HEK293 (cell line): ENCODE data around the gene FKBP8.

ENCODE experiments used
- CTCF ChIA-PET: fragments of 350-600 bp; formaldehyde crosslinking; extraction: SDS; loops from one replicate; lab custom pipeline; 2021; ENCODE audit warnings: antibody characterized with exemption; lab: Yijun Ruan, JAX
- POLR2A ChIA-PET: fragments of 300-600 bp; formaldehyde crosslinking; extraction: SDS; loops from one replicate; lab custom pipeline; 2020; ENCODE audit warnings: antibody characterized with exemption, inconsistent platforms; lab: Yijun Ruan, JAX
- H3K27ac ChIP-seq: fragments of 200-500 bp; sonication (Bioruptor generic); 2 replicates; pipeline ENCODE4 v1.5.1; 2014; ENCODE audit warnings: low read depth, low read length, control low read depth, inconsistent platforms; ENCODE audit errors: extremely low read depth
- H3K36me3 ChIP-seq, 2 experiments: fragments of 200-500 bp in 1 of 2; sonication (Bioruptor generic) in 1 of 2; 1 replicate in 1 of 2; 2 replicates in 1 of 2; pipeline ENCODE4 v1.5.1; 2014 to 2017; ENCODE audit warnings: inconsistent platforms in 2 of 2, low read length in 2 of 2; ENCODE audit not compliant: control insufficient read depth in 2 of 2, insufficient read depth in 1 of 2
- H3K4me1 ChIP-seq: fragments of 200-500 bp; sonication (Bioruptor generic); 2 replicates; pipeline ENCODE4 v1.5.1; 2014; ENCODE audit warnings: mild to moderate bottlenecking, low read length, inconsistent platforms; ENCODE audit not compliant: control insufficient read depth, insufficient read depth
- H3K4me3 ChIP-seq: 2 replicates; pipeline ENCODE4 v1.5.1; 2011; ENCODE audit warnings: low read depth, mild to moderate bottlenecking, control low read depth, low read length, moderate library complexity
- H3K9me3 ChIP-seq: fragments of 200-500 bp; sonication (Bioruptor generic); 2 replicates; pipeline ENCODE4 v1.5.1; 2014; ENCODE audit warnings: low read depth, low read length, inconsistent platforms; ENCODE audit not compliant: control insufficient read depth, insufficient read depth
- BCL11B ChIP-seq: fragments of 450-650 bp; formaldehyde crosslinking; IDR thresholded peaks from 2 replicates; pipeline ENCODE4 v1.5.1; 2016; ENCODE audit warnings: low read depth, missing biosample characterization, missing genetic modification characterization
- GLIS2 ChIP-seq: fragments of 450-650 bp; formaldehyde crosslinking; IDR thresholded peaks from 2 replicates; pipeline ENCODE4 v1.5.1; 2016; ENCODE audit warnings: missing biosample characterization, missing genetic modification characterization
- IKZF3 ChIP-seq: fragments of 450-650 bp; IDR thresholded peaks from 2 replicates; pipeline ENCODE4 v1.5.0; 2018; ENCODE audit warnings: missing biosample characterization, mild to moderate bottlenecking, missing genetic modification characterization, moderate library complexity
- KLF10 ChIP-seq: fragments of 450-650 bp; IDR thresholded peaks from 2 replicates; pipeline ENCODE4 v1.5.1; 2018; ENCODE audit warnings: missing biosample characterization, mild to moderate bottlenecking, missing genetic modification characterization
- PRDM10 ChIP-seq: fragments of 450-650 bp; formaldehyde crosslinking; IDR thresholded peaks from 2 replicates; pipeline ENCODE4 v1.5.1; 2016; ENCODE audit warnings: missing biosample characterization, missing genetic modification characterization
- SP3 ChIP-seq: fragments of 450-650 bp; formaldehyde crosslinking; IDR thresholded peaks from 2 replicates; pipeline ENCODE4 v1.5.1; 2016; ENCODE audit warnings: missing biosample characterization, missing genetic modification characterization
- YY1 ChIP-seq: fragments of 450-650 bp; formaldehyde crosslinking; IDR thresholded peaks from 2 replicates; pipeline ENCODE4 v1.5.1; 2018; ENCODE audit warnings: missing biosample characterization, missing genetic modification characterization
- ZBTB10 ChIP-seq: fragments of 450-650 bp; formaldehyde crosslinking; IDR thresholded peaks from 2 replicates; pipeline ENCODE4 v1.5.1; 2016; ENCODE audit warnings: missing biosample characterization, missing genetic modification characterization
- ZBTB11 ChIP-seq: fragments of 450-650 bp; formaldehyde crosslinking; conservative IDR thresholded peaks from 2 replicates; pipeline ENCODE4 v1.5.1; 2016; ENCODE audit warnings: low read depth, missing biosample characterization, missing genetic modification characterization
- ZBTB20 ChIP-seq: fragments of 450-650 bp; formaldehyde crosslinking; IDR thresholded peaks from 2 replicates; pipeline ENCODE4 v1.5.1; 2016; ENCODE audit warnings: missing biosample characterization, missing genetic modification characterization
- ZBTB44 ChIP-seq: fragments of 450-650 bp; IDR thresholded peaks from 2 replicates; pipeline ENCODE4 v1.5.1; 2018; ENCODE audit warnings: missing biosample characterization, mild to moderate bottlenecking, missing genetic modification characterization
- ZNF10 ChIP-seq: fragments of 450-650 bp; formaldehyde crosslinking; IDR thresholded peaks from 2 replicates; pipeline ENCODE4 v1.5.1; 2017; ENCODE audit warnings: missing biosample characterization, missing genetic modification characterization
- ZNF112 ChIP-seq: fragments of 450-650 bp; formaldehyde crosslinking; IDR thresholded peaks from 2 replicates; pipeline ENCODE4 v1.5.0; 2017; ENCODE audit warnings: missing biosample characterization, missing genetic modification characterization
- ZNF138 ChIP-seq: fragments of 450-650 bp; formaldehyde crosslinking; IDR thresholded peaks from 2 replicates; pipeline ENCODE4 v1.5.1; 2016; ENCODE audit warnings: missing biosample characterization, missing genetic modification characterization, borderline replicate concordance
- ZNF174 ChIP-seq: fragments of 450-650 bp; formaldehyde crosslinking; IDR thresholded peaks from 2 replicates; pipeline ENCODE4 v1.5.0; 2017; ENCODE audit warnings: missing biosample characterization, mild to moderate bottlenecking, missing genetic modification characterization
- ZNF211 ChIP-seq: fragments of 450-650 bp; formaldehyde crosslinking; IDR thresholded peaks from 2 replicates; pipeline ENCODE4 v1.5.1; 2016; ENCODE audit warnings: low read depth, missing biosample characterization, missing genetic modification characterization
- ZNF350 ChIP-seq: fragments of 450-650 bp; formaldehyde crosslinking; IDR thresholded peaks from 2 replicates; pipeline ENCODE4 v1.5.0; 2017; ENCODE audit warnings: missing biosample characterization, mild to moderate bottlenecking, missing genetic modification characterization
- ZNF621 ChIP-seq: fragments of 450-650 bp; formaldehyde crosslinking; IDR thresholded peaks from 2 replicates; pipeline ENCODE4 v1.5.1; 2017; ENCODE audit warnings: missing biosample characterization, missing genetic modification characterization
- ZNF664 ChIP-seq: fragments of 450-650 bp; formaldehyde crosslinking; IDR thresholded peaks from 2 replicates; pipeline ENCODE4 v1.5.1; 2016; ENCODE audit warnings: missing biosample characterization, missing genetic modification characterization
- ZNF747 ChIP-seq: fragments of 450-650 bp; formaldehyde crosslinking; IDR thresholded peaks from 2 replicates; pipeline ENCODE4 v1.5.1; 2016; ENCODE audit warnings: missing biosample characterization, missing genetic modification characterization
- ZNF776 ChIP-seq: fragments of 450-650 bp; formaldehyde crosslinking; IDR thresholded peaks from 2 replicates; pipeline ENCODE4 v1.5.0; 2017; ENCODE audit warnings: missing biosample characterization, missing genetic modification characterization, borderline replicate concordance
- ZNF843 ChIP-seq: fragments of 450-650 bp; formaldehyde crosslinking; IDR thresholded peaks from 2 replicates; pipeline ENCODE4 v1.5.1; 2016; ENCODE audit warnings: missing biosample characterization, missing genetic modification characterization
- ZSCAN5A ChIP-seq: fragments of 450-650 bp; formaldehyde crosslinking; IDR thresholded peaks from 2 replicates; pipeline ENCODE4 v1.5.1; 2016; ENCODE audit warnings: missing biosample characterization, missing genetic modification characterization
- ZXDB ChIP-seq: fragments of 450-650 bp; formaldehyde crosslinking; IDR thresholded peaks from 2 replicates; pipeline ENCODE4 v1.5.1; 2016; ENCODE audit warnings: missing biosample characterization, missing genetic modification characterization

Gene FKBP8

GRCh38 chr19:18571564-18572344, 28.4 kb upstream of the FKBP8 start, which contains the start of gene UBA52:
TSS of gene UBA52 (plus strand) at chr19:18571857. CDS start at chr19:18573301, 1,444 bp downstream.
- H3K4me1 ChIP-seq, result peaks cover 3% of the 10 kb centered on the region; the same call in 1 of the 2 replicates
- H3K27ac ChIP-seq, result peak within 1 kb of the TSS; percentile 87
- CTCF ChIA-PET, result interaction anchor here (0.5 to 1.3 kb wide), 9 partner anchors 13 to 309 kb away, joined by 3 to 5 read pairs (median 3); partner anchors contain the start of gene REX1BD
- no peaks in the 10 kb centered on the region for H3K9me3 ChIP-seq
- H3K4me3 ChIP-seq, result peak within 1 kb of the TSS; percentile 99
- POLR2A ChIA-PET, result interaction anchor here (0.5 to 5.1 kb wide), 30 partner anchors 9 to 1911 kb away, joined by 3 to 62 read pairs (median 4); partner anchors contain the start of genes COPE, CRLF1, DDX49 and ELL
- H3K36me3 ChIP-seq, result peaks cover 24 to 76% of the 10 kb centered on the region in 2 experiments; a peak in 2 of 3 replicates
- TF ChIP-seq ZNF211 (no peak), SP3 (tag by site-specific recombination) (peak; percentile 97), ZNF350 (tag by site-specific recombination) (no peak), GLIS2 (no peak), ZNF10 (tag by site-specific recombination) (no peak), IKZF3 (tag by site-specific recombination) (no peak), ZBTB10 (tag by site-specific recombination) (no peak), ZNF747 (no peak), ZNF621 (no peak), BCL11B (tag by site-specific recombination) (no peak), ZNF843 (tag by site-specific recombination) (0 out of 2 replicates have a peak, but pooled peaks have one; percentile 38), ZNF138 (tag by site-specific recombination) (no peak), ZBTB11 (peak; percentile 86), ZNF664 (tag by site-specific recombination) (no peak), ZBTB44 (tag by site-specific recombination) (peak; percentile 29; the same call in 1 of the 2 replicates), ZNF112 (no peak), ZNF776 (tag by site-specific recombination) (no peak), PRDM10 (tag by site-specific recombination) (peak; percentile 61; the same call in 1 of the 2 replicates), KLF10 (tag by site-specific recombination) (peak; percentile 87), ZXDB (tag by site-specific recombination) (peak; percentile 80), ZBTB20 (peak; percentile 74; the same call in 1 of the 2 replicates), ZSCAN5A (tag by site-specific recombination) (0 out of 2 replicates have a peak, but pooled peaks have one; percentile 67), ZNF174 (no peak), YY1 (tag by site-specific recombination) (peak; percentile 97)
